K562 (cell line): Measurements from ENCODE around the gene SCN4B. TPM values are rescaled to one million over a fixed set of nuclear protein-coding genes. Genes with fewer than 3 reads are reported as not detected.

ENCODE experiments used
- ATAC-seq: fragments of 200-7000 bp; cut with Tn5 transposase; 3 replicates; pipeline ENCODE4 v1.9.1; 2020; ENCODE audit warnings: moderate library complexity
- BruUV-seq: library from RNA; stranded (reverse); fragments of 400-500 nt; replicated peaks from 2 replicates; lab custom pipeline; 2021; lab: Mats Ljungman, UMichigan
- CTCF ChIA-PET: fragments of 300-600 bp; formaldehyde crosslinking; extraction: SDS; loops from one replicate; lab custom pipeline; 2021; ENCODE audit warnings: low intra/inter-chr PET ratio; lab: Yijun Ruan, JAX
- POLR2A ChIA-PET: fragments of 300-600, 350-650 bp; sonication (Branson Sonifier 250); formaldehyde crosslinking; extraction: SDS; loops from one replicate; lab custom pipeline; 2021; ENCODE audit warnings: antibody characterized with exemption, inconsistent platforms; lab: Yijun Ruan, JAX
- DNase-seq, 4 experiments: peaks; one replicate each; pipeline versions ENCODE4 v3.0.0 to v3.0.0-alpha.2; 2011 to 2018; ENCODE audit warnings: low spot score in 3 of 4, mixed read lengths in 3 of 4; ENCODE audit errors: extremely low read depth in 1 of 4
- FAIRE-seq: peaks from 2 replicates; lab custom pipeline; 2011; peaks lifted over from hg19 to GRCh38; lab: Jason Lieb, UNC
- H2AFZ ChIP-seq: 2 replicates; pipeline ENCODE4 v1.6.0; 2011; ENCODE audit warnings: low read depth, low read length, control low read depth, inconsistent platforms
- H3K27ac ChIP-seq: fragments of 200-600 bp; 3 replicates; pipeline ENCODE4 v1.8.0; 2011; ENCODE audit warnings: low read depth, mild to moderate bottlenecking, control low read depth, inconsistent platforms, low read length, moderate library complexity, mixed read lengths; ENCODE audit errors: extremely low read depth
- H3K27me3 ChIP-seq, 2 experiments: fragments of 300-600 bp in 1 of 2; 2 replicates in 1 of 2; 3 replicates in 1 of 2; pipeline versions ENCODE4 v1.6.0 to v1.8.0; 2011; ENCODE audit warnings: inconsistent platforms in 2 of 2, low read length in 2 of 2, mild to moderate bottlenecking in 1 of 2, mixed read lengths in 1 of 2, moderate library complexity in 1 of 2; ENCODE audit not compliant: control insufficient read depth in 2 of 2, insufficient read depth in 2 of 2
- H3K36me3 ChIP-seq: fragments of 300-600 bp; 3 replicates; pipeline ENCODE4 v1.8.0; 2011; ENCODE audit warnings: mild to moderate bottlenecking, low read length, inconsistent platforms; ENCODE audit not compliant: control insufficient read depth, insufficient read depth
- H3K4me1 ChIP-seq, 2 experiments: fragments of 200-600 bp in 1 of 2; replicated peaks in 1 of 2; 2 replicates in 1 of 2; 3 replicates in 1 of 2; pipeline versions ENCODE4 v1.5.1 to v1.8.0; 2011; ENCODE audit warnings: inconsistent platforms in 2 of 2, low read length in 2 of 2, mild to moderate bottlenecking in 1 of 2, mixed read lengths in 1 of 2, moderate library complexity in 1 of 2; ENCODE audit not compliant: control insufficient read depth in 2 of 2, insufficient read depth in 2 of 2
- H3K4me2 ChIP-seq: 2 replicates; pipeline ENCODE4 v1.6.1; 2011; ENCODE audit warnings: low read length, control low read depth, inconsistent platforms, mixed read lengths; ENCODE audit not compliant: insufficient read depth
- H3K4me3 ChIP-seq: fragments of 200-600 bp; sonication (generic), shearing (Covaris generic); 2 replicates; pipeline ENCODE4 v1.5.1; 2016; ENCODE audit warnings: control low read depth, inconsistent platforms
- H3K79me2 ChIP-seq: fragments of 200-600 bp; 3 replicates; pipeline ENCODE4 v1.8.0; 2011; ENCODE audit warnings: low read length, inconsistent platforms; ENCODE audit not compliant: control insufficient read depth, insufficient read depth
- H3K9ac ChIP-seq, 2 experiments: 2 replicates each; pipeline versions ENCODE4 v1.6.0 to v1.6.1; 2011; ENCODE audit warnings: low read depth in 2 of 2, low read length in 2 of 2, control low read depth in 1 of 2, inconsistent platforms in 1 of 2, mild to moderate bottlenecking in 1 of 2, mixed read lengths in 1 of 2; ENCODE audit not compliant: insufficient read depth in 1 of 2
- H3K9me1 ChIP-seq: one replicate; pipeline ENCODE4 v1.6.0; 2011; ENCODE audit warnings: inconsistent platforms, mild to moderate bottlenecking, low read length, moderate library complexity; ENCODE audit not compliant: control insufficient read depth, insufficient read depth
- H3K9me3 ChIP-seq: replicated peaks from 2 replicates; pipeline ENCODE4 v1.5.1; 2011; ENCODE audit warnings: low read depth, low read length, inconsistent platforms; ENCODE audit not compliant: control insufficient read depth, insufficient read depth
- H4K20me1 ChIP-seq: replicated peaks from 2 replicates; pipeline ENCODE4 v1.6.1; 2011; ENCODE audit warnings: low read length, inconsistent platforms, mixed read lengths; ENCODE audit not compliant: control insufficient read depth, insufficient read depth
- BCOR ChIP-seq: fragments of 450-650 bp; IDR thresholded peaks from 2 replicates; pipeline ENCODE4 v1.6.1; 2016
- CHCHD3 ChIP-seq: fragments of 250-450 bp; sonication (Bioruptor Pico); IDR thresholded peaks from 2 replicates; pipeline ENCODE4 v2.1.2; 2022; ENCODE audit warnings: mild to moderate bottlenecking
- DDX20 ChIP-seq: fragments of 450-650 bp; IDR thresholded peaks from 2 replicates; pipeline ENCODE4 v1.6.1; 2016; ENCODE audit warnings: missing genetic modification characterization, low read depth, mild to moderate bottlenecking, missing compliant biosample characterization, moderate library complexity
- EGR1 ChIP-seq: fragments of 450-650 bp; conservative IDR thresholded peaks from 2 replicates; pipeline ENCODE4 v1.6.1; 2017; ENCODE audit warnings: mild to moderate bottlenecking
- FOXK1 ChIP-seq: sonication (generic); formaldehyde crosslinking; IDR thresholded peaks from 2 replicates; pipeline ENCODE4 v1.8.0; 2022; ENCODE audit warnings: missing genetic modification reagents, mild to moderate bottlenecking, borderline replicate concordance
- HDAC8 ChIP-seq: fragments of 450-650 bp; IDR thresholded peaks from 2 replicates; pipeline ENCODE4 v1.6.1; 2016; ENCODE audit warnings: mild to moderate bottlenecking, missing genetic modification characterization, moderate library complexity, missing compliant biosample characterization
- ID3 ChIP-seq, 2 experiments: fragments of 250-450 bp in 1 of 2; fragments of 450-650 bp in 1 of 2; sonication (Bioruptor Pico) in 1 of 2; IDR thresholded peaks; 2 replicates each; pipeline versions ENCODE4 v1.6.1 to v1.8.0; 2016 to 2021; ENCODE audit warnings: mild to moderate bottlenecking in 2 of 2, moderate library complexity in 2 of 2, missing compliant biosample characterization in 1 of 2, missing genetic modification characterization in 1 of 2
- JUNB ChIP-seq: fragments of 450-650 bp; formaldehyde crosslinking; conservative IDR thresholded peaks from 2 replicates; pipeline ENCODE4 v1.4.0; 2020; ENCODE audit warnings: mild to moderate bottlenecking
- MED1 ChIP-seq: sonication (generic); formaldehyde crosslinking; IDR thresholded peaks from 2 replicates; pipeline ENCODE4 v1.8.1; 2023; ENCODE audit warnings: missing genetic modification reagents, borderline replicate concordance
- MYC ChIP-seq, 2 experiments: fragments of 250-450 bp in 1 of 2; sonication (Bioruptor Pico) in 1 of 2; IDR thresholded peaks; 2 replicates each; pipeline versions ENCODE4 v1.5.1 to v1.6.1; 2012 to 2021; ENCODE audit warnings: low read depth in 2 of 2, borderline replicate concordance in 1 of 2, improper control_type of control experiment in 1 of 2, low read length in 1 of 2, mild to moderate bottlenecking in 1 of 2, moderate library complexity in 1 of 2
- PRPF4 ChIP-seq: fragments of 200-400 bp; formaldehyde crosslinking; IDR thresholded peaks from one replicate; pipeline ENCODE4 v1.6.1; 2017; ENCODE audit warnings: low read length, low read depth, mild to moderate bottlenecking; ENCODE audit not compliant: insufficient read depth, poor library complexity, severe bottlenecking
- SPI1 ChIP-seq: IDR thresholded peaks from 2 replicates; pipeline ENCODE4 v1.6.1; 2011; ENCODE audit warnings: low read depth, low read length, control low read depth, borderline replicate concordance
- TCF3 ChIP-seq: sonication (generic); formaldehyde crosslinking; IDR thresholded peaks from 2 replicates; pipeline ENCODE4 v1.4.0; 2020; ENCODE audit warnings: mild to moderate bottlenecking, missing genetic modification reagents
- ZC3H4 ChIP-seq: sonication (generic); formaldehyde crosslinking; IDR thresholded peaks from 2 replicates; pipeline ENCODE4 v1.9.0; 2021; ENCODE audit warnings: missing genetic modification reagents, borderline replicate concordance
- ZFPM2 ChIP-seq: fragments of 250-450 bp; sonication (Bioruptor Pico); IDR thresholded peaks from 2 replicates; pipeline ENCODE4 v1.5.1; 2022; ENCODE audit warnings: mild to moderate bottlenecking
- ZNF133 ChIP-seq: fragments of 250-450 bp; sonication (Bioruptor Pico); IDR thresholded peaks from 2 replicates; pipeline ENCODE4 v1.4.0; 2020; ENCODE audit warnings: mild to moderate bottlenecking
- ZNF778 ChIP-seq: fragments of 450-650 bp; formaldehyde crosslinking; IDR thresholded peaks from 2 replicates; pipeline ENCODE4 v1.4.0; 2020; ENCODE audit warnings: mild to moderate bottlenecking, moderate library complexity
- WGBS: fragments of 100-300 bp; shearing (Covaris generic); methylation state at CpG from one replicate; pipeline ENCODE4 v1.1.6; 2016; ENCODE audit warnings: low coverage, mixed read lengths; ENCODE audit not compliant: insufficient coverage; ENCODE audit errors: missing lambda C conversion rate; 5-methylcytosine and 5-hydroxymethylcytosine counted together
- in situ Hi-C: fragments of 300-500 bp; cut with MboI; formaldehyde crosslinking; loops from 4 replicates; pipeline ENCODE4 v1.15.0; 2018; ENCODE audit warnings: inconsistent platforms, mixed read lengths
- intact Hi-C: fragments of 100-400 bp; cut with micrococcal nuclease; formaldehyde crosslinking; loops from 2 replicates; pipeline ENCODE4 v1.14.2; 2022
- polyA plus RNA-seq, 8 experiments: library from polyadenylated mRNA; depleted of rRNA in 4 of 8; stranded (reverse) in 5 of 8; unstranded in 3 of 8; fragments of >200 nt; fragmentation: Nextera tagmentation in 2 of 8; fragmentation: Illumina TruSeq in 1 of 8; extraction: Ambion mirVana in 2 of 8; extraction: Trizol in 1 of 8; gene quantifications; 2 replicates each; pipeline versions ENCODE4 v1.2.1 to v1.2.3, GENCODE V29; 2011 to 2014; ENCODE audit warnings: inconsistent platforms in 1 of 8, missing spikeins in 1 of 8
- total RNA-seq, 7 experiments: library from RNA; depleted of rRNA in 6 of 7; stranded (reverse); fragments of >200 nt in 6 of 7; fragmentation: Illumina TruSeq in 2 of 7; extraction: Trizol in 2 of 7; gene quantifications; 2 replicates each; pipeline versions ENCODE4 v1.2.1 to v1.2.3, GENCODE V29; 2011 to 2021; ENCODE audit warnings: low replicate concordance in 1 of 7

Gene SCN4B
- total and polyA plus RNA-seq, 9 of the 15 experiments (the other 6 are each of a cell fraction or from before 2014, with no cell fraction given) = 0.03 TPM; not detected in 8

- no peak overlapping the region for H2AFZ ChIP-seq
- no peaks in the 10 kb centered on the region for H3K79me2 ChIP-seq
- TF ChIP-seq HDAC8 (tag) = no peak
- TF ChIP-seq ZNF778 (CRISPR knock-in tag) = no peak
- TF ChIP-seq PRPF4 = no peak
- no peak for TF ChIP-seq ID3 (CRISPR knock-in tag; IDR thresholded peaks at IDR 0.05)
- no peak for TF ChIP-seq ID3 (tag; IDR thresholded peaks at IDR 0.05)
- no peak for TF ChIP-seq TCF3
- no peak for TF ChIP-seq MED1
- TF ChIP-seq ZNF133 = no peak
- TF ChIP-seq SPI1 = no peak
- no peak for TF ChIP-seq BCOR
- TF ChIP-seq ZFPM2 (CRISPR knock-in tag) = no peak
- no peak for TF ChIP-seq FOXK1 (CRISPR knock-in tag)
- TF ChIP-seq JUNB (CRISPR knock-in tag) = no peak
- TF ChIP-seq EGR1 = no peak
- no peak for TF ChIP-seq CHCHD3 (CRISPR knock-in tag)
- TF ChIP-seq ZC3H4 (CRISPR knock-in tag) = no peak
- no peak for TF ChIP-seq MYC (IDR thresholded peaks at IDR 0.05; ENCODE audit: low read depth, low read length)
- no peak for TF ChIP-seq MYC (CRISPR knock-in tag; IDR thresholded peaks at IDR 0.05; ENCODE audit: borderline replicate concordance, low read depth)
- TF ChIP-seq DDX20 (tag) = no peak
- H3K27me3 ChIP-seq = peaks cover 24 to 86% of the 10 kb centered on the region in 2 experiments; a peak in 4 of 5 replicates
- in situ Hi-C loops (no loop called here), intact Hi-C loops (no loop called here)
- no peak overlapping the region for H3K9ac ChIP-seq
- FAIRE-seq (no peak), ATAC-seq (no peak), DNase-seq (no peak)
- no peaks in the 10 kb centered on the region for H3K36me3 ChIP-seq
- ChIA-PET CTCF (no interaction called here), POLR2A (interaction anchor here (0.6 to 1.3 kb wide), 2 partner anchors 9 to 38 kb away, joined by 4 read pairs; no protein-coding TSS in a partner anchor)
- H3K4me1 ChIP-seq = peaks cover 0 to 5% of the 10 kb centered on the region in 2 experiments; a peak in 1 of 5 replicates
- peaks cover 19% of the 10 kb centered on the region for H4K20me1 ChIP-seq
- BruUV-seq = no TSS peak
- H3K9me3 ChIP-seq = no peaks in the 10 kb centered on the region
- H3K4me3 ChIP-seq = no peak overlapping the region
- 4% methylated on average over 2 of the region's 2 CpGs for WGBS
- H3K9me1 ChIP-seq = no peaks in the 10 kb centered on the region
- no peak overlapping the region for H3K4me2 ChIP-seq
- H3K27ac ChIP-seq = no peak overlapping the region
Measured at GRCh38 chr11:118164885-118165284, 12.3 kb upstream of the SCN4B start.
